ENCODE data around the gene DIP2A. TPM values are rescaled to one million over a fixed set of nuclear protein-coding genes. Genes with fewer than 3 reads are reported as not detected.
A peak's percentile ranks its signal among the peaks of the same experiment; 100 is the strongest.

Gene DIP2A
- total RNA-seq, 1 donor from 2014 or later: 25.9 TPM

DNA sequence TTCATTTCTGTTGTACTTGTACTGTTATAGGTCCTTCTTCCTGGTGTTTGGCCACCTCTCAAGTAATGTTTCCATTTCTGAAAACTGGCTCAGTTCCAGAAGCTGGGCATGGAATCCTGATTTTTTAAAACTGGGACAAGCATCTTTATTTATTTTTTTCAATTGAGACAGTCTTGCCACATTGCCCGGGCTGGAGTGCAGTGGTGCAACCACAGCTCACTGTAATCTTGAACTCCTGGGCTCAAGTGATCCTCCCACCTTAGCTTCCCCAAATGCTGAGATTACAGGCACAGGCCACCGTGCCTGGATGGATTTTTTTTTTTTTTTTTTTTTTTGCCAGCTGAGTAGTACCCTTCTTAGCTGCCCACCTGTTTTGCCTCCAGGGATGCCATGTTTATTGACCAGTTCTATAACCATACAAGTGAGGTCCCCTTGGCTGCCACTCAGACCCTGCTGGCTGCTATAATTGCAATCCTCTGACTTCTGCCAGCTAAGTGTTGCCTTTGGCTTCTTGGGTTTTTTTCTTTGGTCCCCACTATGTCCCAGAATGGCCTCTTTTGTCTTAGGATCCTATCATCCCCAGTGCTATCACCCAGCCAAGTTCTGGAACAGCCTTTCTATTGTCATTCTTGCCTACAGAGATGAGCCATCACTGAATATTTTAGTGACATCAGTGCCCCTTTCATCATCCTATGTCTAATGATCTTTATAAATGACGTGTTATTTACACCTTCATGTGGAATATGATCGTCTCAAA is 3.9 kb upstream of the DIP2A start:
- intact Hi-C loops (cut with micrococcal nuclease): no loop called here
- peak overlapping the region; percentile 98 for H3K27ac ChIP-seq (replicated peaks)
- TF ChIP-seq CTCF (IDR thresholded peaks at IDR 0.05; ENCODE audit: borderline replicate concordance): no peak
- no peaks in the 10 kb centered on the region for H3K27me3 ChIP-seq (ENCODE audit: low read depth)
- no peak overlapping the region for H3K4me3 ChIP-seq
- H3K36me3 ChIP-seq: peaks cover 5% of the 10 kb centered on the region
- no peaks in the 10 kb centered on the region for H3K9me3 ChIP-seq (replicated peaks)
- peaks cover 71% of the 10 kb centered on the region for H3K4me1 ChIP-seq
- DNase-seq: no peak

DNA sequence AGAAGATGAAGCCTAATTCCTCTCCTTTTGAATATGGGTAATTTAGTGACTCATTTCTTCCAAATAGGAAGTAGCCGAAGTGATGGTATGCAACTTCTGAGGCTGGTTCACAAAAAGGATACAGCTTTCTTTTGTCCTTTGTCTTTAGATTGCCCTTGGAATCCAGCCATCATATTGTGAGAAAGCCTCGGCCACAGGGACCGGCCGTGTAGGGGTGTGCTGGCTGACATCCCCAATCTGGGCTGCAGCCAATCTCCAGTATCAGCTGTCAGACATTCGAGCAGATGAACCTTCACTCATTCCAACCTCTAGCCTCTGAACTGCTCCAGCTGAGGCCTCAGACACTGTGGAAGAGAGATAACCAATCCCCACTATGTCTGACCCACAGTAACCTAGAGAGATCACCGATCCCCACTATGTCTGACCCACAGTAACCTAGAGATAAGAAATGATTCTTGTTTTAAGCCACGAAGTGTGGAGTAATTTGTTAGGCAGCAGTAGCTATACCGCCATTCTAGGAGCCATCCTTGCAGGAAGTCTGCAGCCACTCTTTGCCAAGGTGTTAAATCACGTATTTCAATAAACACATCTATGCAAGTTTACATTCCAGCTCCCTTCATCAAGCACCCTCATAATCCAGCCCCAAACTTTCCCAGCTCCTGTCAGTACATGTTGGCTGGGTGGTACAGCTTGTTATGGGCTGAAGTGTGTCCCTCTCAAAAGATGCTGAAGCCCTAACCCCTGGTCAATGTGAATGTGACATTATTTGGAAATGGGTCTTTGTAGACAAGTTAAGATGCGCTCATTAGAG is 2.9 kb upstream of the DIP2A start:
- H3K9me3 ChIP-seq (replicated peaks): no peaks in the 10 kb centered on the region
- no peak for DNase-seq
- intact Hi-C loops (cut with micrococcal nuclease): no loop called here

DNA sequence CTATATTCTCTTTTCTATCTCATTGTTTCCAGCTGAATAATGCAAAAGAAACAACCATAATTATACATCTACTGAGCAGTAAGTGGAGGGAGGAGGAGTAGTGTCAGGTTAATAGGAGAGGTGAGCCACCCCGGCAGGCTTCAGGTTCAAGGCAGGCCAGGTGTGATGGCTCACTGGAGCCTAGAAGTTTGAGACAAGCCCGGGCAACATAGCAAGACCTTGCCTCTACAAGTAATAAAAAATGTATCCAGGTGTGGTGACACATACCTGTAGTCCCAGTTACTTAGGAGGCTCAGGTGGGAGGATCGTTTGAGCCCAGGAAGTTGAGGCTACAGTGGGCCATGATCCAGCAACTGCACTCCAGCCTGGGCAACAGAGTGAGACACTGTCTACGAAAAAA is 1.9 kb upstream of the DIP2A start:
- Histone ChIP-seq H3K36me3 (peaks cover 5% of the 10 kb centered on the region), H3K27ac (replicated peaks) (peak overlapping the region; percentile 98), H3K4me3 (peak overlapping the region; percentile 98), H3K9me3 (replicated peaks) (no peaks in the 10 kb centered on the region), H3K27me3 (ENCODE audit: low read depth) (no peaks in the 10 kb centered on the region), H3K4me1 (peaks cover 91% of the 10 kb centered on the region)
- intact Hi-C loops (cut with micrococcal nuclease): no loop called here
- TF ChIP-seq CTCF (IDR thresholded peaks at IDR 0.05; ENCODE audit: borderline replicate concordance): no peak
- no peak for DNase-seq

More for the DNA sequence above, 2.9 kb upstream of the DIP2A start:
- Histone ChIP-seq H3K4me1 (peaks cover 81% of the 10 kb centered on the region), H3K36me3 (peaks cover 5% of the 10 kb centered on the region), H3K4me3 (peak overlapping the region; percentile 98), H3K27me3 (ENCODE audit: low read depth) (no peaks in the 10 kb centered on the region), H3K27ac (replicated peaks) (peak overlapping the region; percentile 98)
- TF ChIP-seq CTCF (IDR thresholded peaks at IDR 0.05; ENCODE audit: borderline replicate concordance): no peak

GRCh38 chr21:46457801-46458314 is 833 bp upstream of the DIP2A start:
- H3K4me1 ChIP-seq: peaks cover 94% of the 10 kb centered on the region
- peak; percentile 41 for DNase-seq

More at GRCh38 chr21:46457801-46458314, 833 bp upstream of the DIP2A start:
- Histone ChIP-seq H3K36me3 (peaks cover 7% of the 10 kb centered on the region), H3K9me3 (replicated peaks) (no peaks in the 10 kb centered on the region), H3K27ac (replicated peaks) (peak overlapping the region; percentile 98), H3K4me3 (peak overlapping the region; percentile 98), H3K27me3 (ENCODE audit: low read depth) (no peaks in the 10 kb centered on the region)
- intact Hi-C loops (cut with micrococcal nuclease): no loop called here
- TF ChIP-seq CTCF (IDR thresholded peaks at IDR 0.05; ENCODE audit: borderline replicate concordance): no peak
